Fibroblast of villous mesenchyme (primary cell): Measurements from ENCODE around the gene TNKS1BP1. TPM values are rescaled to one million over a fixed set of nuclear protein-coding genes. Genes with fewer than 3 reads are reported as not detected.
A peak's percentile ranks its signal among the peaks of the same experiment; 100 is the strongest.

ENCODE experiments used
- DNase-seq: peaks from one replicate; pipeline ENCODE4 v3.0.0-alpha.2; 2010; ENCODE audit warnings: low read depth
- H3K4me3 ChIP-seq: 2 replicates; pipeline ENCODE4 v1.5.1; 2011; ENCODE audit warnings: low read depth, mild to moderate bottlenecking, low read length
- CTCF ChIP-seq: IDR thresholded peaks from 2 replicates; pipeline ENCODE4 v1.5.1; 2012; ENCODE audit warnings: low read depth, mild to moderate bottlenecking, low read length; ENCODE audit not compliant: insufficient read depth
- total RNA-seq: library from RNA; depleted of rRNA; stranded (reverse); fragments of >200 nt; gene quantifications from 2 replicates; pipeline ENCODE4 v1.2.3, GENCODE V29; 2012

Gene TNKS1BP1
- total RNA-seq, 1 donor: 69.5 TPM

GRCh38 chr11:57254631-57255030, 70.1 kb downstream of the TNKS1BP1 start:
- no peak overlapping the region for H3K4me3 ChIP-seq
- TF ChIP-seq CTCF: no peak
- DNase-seq: no peak

GRCh38 chr11:57251491-57252104, 73.2 kb downstream of the TNKS1BP1 start:
- peak; percentile 32 for DNase-seq

GRCh38 chr11:57251037-57251436, 73.7 kb downstream of the TNKS1BP1 start:
- H3K4me3 ChIP-seq: no peak overlapping the region
- DNase-seq: no peak
- TF ChIP-seq CTCF: no peak

More at GRCh38 chr11:57251491-57252104, 73.2 kb downstream of the TNKS1BP1 start:
- H3K4me3 ChIP-seq: no peak overlapping the region
- TF ChIP-seq CTCF: no peak

Other genes starting within 250 kb of the TNKS1BP1 start
- gene LRRC55, start 143.0 kb downstream of the TNKS1BP1 start, total RNA-seq: not detected in 2 replicates
- not detected in 2 replicates for gene APLNR, start 87.7 kb downstream of the TNKS1BP1 start, total RNA-seq
- 61.7 and 67.3 TPM in 2 replicates for gene SSRP1, start 10.9 kb upstream of the TNKS1BP1 start, total RNA-seq
- not detected in 2 replicates for gene P2RX3, start 13.4 kb upstream of the TNKS1BP1 start, total RNA-seq
- gene PRG3, start 56.2 kb upstream of the TNKS1BP1 start, total RNA-seq: not detected in 2 replicates
- not detected in 2 replicates for gene PRG2, start 65.7 kb upstream of the TNKS1BP1 start, total RNA-seq
- gene SLC43A3, start 102.2 kb upstream of the TNKS1BP1 start, total RNA-seq: 16.4 and 26.3 TPM in 2 replicates
- not detected in 2 replicates for gene RTN4RL2, start 135.6 kb upstream of the TNKS1BP1 start, total RNA-seq
- gene SLC43A1, start 190.8 kb upstream of the TNKS1BP1 start, total RNA-seq: 6.0 and 9.3 TPM in 2 replicates
- 27.7 and 39.3 TPM in 2 replicates for gene TIMM10, start 205.8 kb upstream of the TNKS1BP1 start, total RNA-seq
- not detected in 2 replicates for gene SMTNL1, start 212.6 kb upstream of the TNKS1BP1 start, total RNA-seq
- 60.9 and 73.0 TPM in 2 replicates for gene UBE2L6, start 242.7 kb upstream of the TNKS1BP1 start, total RNA-seq